Middle frontal gyrus (tissue), 1 donor: ENCODE results near the gene SPATS2.
"Not testable (repeated sequence)": the region's sequence is repeated elsewhere in the genome, so short reads cannot be mapped to it uniquely, and the experiment has no call there.

ENCODE experiments used
- DNase-seq: peaks from one replicate; pipeline ENCODE4 v3.0.0-alpha.2; 2015; ENCODE audit warnings: low spot score; ENCODE audit errors: extremely low spot score

The SPATS2 gene

GRCh38 chr12:49403971-49404450 is 36.7 kb downstream of the SPATS2 start:
- DNase-seq = no peak

- no peak for DNase-seq
Observed at GRCh38 chr12:49404956-49405355, 37.7 kb downstream of the SPATS2 start.

GRCh38 chr12:49410818-49411217 is 43.6 kb downstream of the SPATS2 start:
- DNase-seq = no peak

GRCh38 chr12:49413010-49413409 is 45.7 kb downstream of the SPATS2 start:
- DNase-seq = no peak

- no peak for DNase-seq
Observed at GRCh38 chr12:49413796-49414195, 46.5 kb downstream of the SPATS2 start.

GRCh38 chr12:49414364-49414763 is 47.1 kb downstream of the SPATS2 start:
- DNase-seq = no peak

GRCh38 chr12:49415521-49415970 is 48.3 kb downstream of the SPATS2 start:
- DNase-seq = no peak

- no peak for DNase-seq
Observed at GRCh38 chr12:49416892-49417291, 49.6 kb downstream of the SPATS2 start.

GRCh38 chr12:49417558-49417957 is 50.3 kb downstream of the SPATS2 start:
- DNase-seq = no peak

- DNase-seq = no peak
Observed at GRCh38 chr12:49420556-49420955, 53.3 kb downstream of the SPATS2 start.

- DNase-seq = no peak
Observed at GRCh38 chr12:49422114-49422513, 54.9 kb downstream of the SPATS2 start.

GRCh38 chr12:49428793-49429192 is 61.5 kb downstream of the SPATS2 start:
- peak; percentile 31 for DNase-seq

GRCh38 chr12:49432616-49433015 is 65.4 kb downstream of the SPATS2 start:
- DNase-seq = no peak

- DNase-seq = not testable (repeated sequence)
Observed at GRCh38 chr12:49436799-49437198, 69.5 kb downstream of the SPATS2 start.

- no peak for DNase-seq
Observed at GRCh38 chr12:49439042-49439441, 71.8 kb downstream of the SPATS2 start.

GRCh38 chr12:49440035-49440434 is 72.8 kb downstream of the SPATS2 start:
- DNase-seq = no peak

GRCh38 chr12:49442915-49443314 is 75.7 kb downstream of the SPATS2 start:
- DNase-seq = no peak

- DNase-seq = no peak
Observed at GRCh38 chr12:49446571-49446970, 79.3 kb downstream of the SPATS2 start.

GRCh38 chr12:49448858-49449257 is 81.6 kb downstream of the SPATS2 start:
- DNase-seq = no peak

GRCh38 chr12:49451468-49452259 is 84.4 kb downstream of the SPATS2 start:
- DNase-seq = no peak

GRCh38 chr12:49455501-49455900 is 88.2 kb downstream of the SPATS2 start:
- no peak for DNase-seq

- DNase-seq = no peak
Observed at GRCh38 chr12:49456131-49456679, 88.9 kb downstream of the SPATS2 start.

GRCh38 chr12:49458816-49459215 is 91.6 kb downstream of the SPATS2 start:
- no peak for DNase-seq
